SU-DHL-6 (cell line): ENCODE results near the gene OR2V2.

Experiments
- H2AFZ ChIP-seq: fragments of 200-600 bp; sonication (generic); 2 replicates; pipeline ENCODE4 v1.6.1; 2014; ENCODE audit warnings: low read depth, mild to moderate bottlenecking, moderate library complexity, mixed read lengths, antibody characterized with exemption, low read length; ENCODE audit not compliant: severe bottlenecking
- H3F3A ChIP-seq: fragments of 200-600 bp; shearing (Covaris generic); 2 replicates; pipeline ENCODE4 v1.6.0; 2016; ENCODE audit warnings: antibody characterized with exemption, mild to moderate bottlenecking; ENCODE audit not compliant: insufficient read depth
- H3K27ac ChIP-seq: fragments of 200-600 bp; sonication (generic); 2 replicates; pipeline ENCODE4 v1.5.1; 2016; ENCODE audit warnings: low read depth, mild to moderate bottlenecking, low read length, moderate library complexity, mixed read lengths
- H3K27me3 ChIP-seq: fragments of 200-600 bp; sonication (generic), shearing (Covaris generic); 2 replicates; pipeline ENCODE4 v1.6.0; 2014; ENCODE audit warnings: mild to moderate bottlenecking, low read length
- H3K36me3 ChIP-seq: fragments of 200-600 bp; sonication (generic); 2 replicates; pipeline ENCODE4 v1.6.1; 2014; ENCODE audit warnings: mild to moderate bottlenecking, low read length, mixed read lengths
- H3K4me2 ChIP-seq: fragments of 300-600, 200-600 bp; shearing (Covaris generic), sonication (generic); 2 replicates; pipeline ENCODE4 v1.6.0; 2014; ENCODE audit warnings: low read length, low read depth, mild to moderate bottlenecking; ENCODE audit not compliant: poor library complexity, severe bottlenecking
- H3K4me3 ChIP-seq: fragments of 200-600 bp; sonication (generic); 2 replicates; pipeline ENCODE4 v1.5.1; 2014; ENCODE audit warnings: antibody characterized with exemption, low read length, mild to moderate bottlenecking, mixed read lengths; ENCODE audit not compliant: insufficient read depth, poor library complexity, severe bottlenecking
- H3K79me2 ChIP-seq: fragments of 200-600 bp; sonication (generic); 2 replicates; pipeline ENCODE4 v1.6.1; 2014; ENCODE audit warnings: mild to moderate bottlenecking, low read length, moderate library complexity; ENCODE audit not compliant: insufficient read depth
- H3K9ac ChIP-seq: fragments of 200-600 bp; sonication (generic); 2 replicates; pipeline ENCODE4 v1.7.0; 2014; ENCODE audit warnings: mild to moderate bottlenecking, low read length
- H3K9me2 ChIP-seq: fragments of 200-600 bp; sonication (generic); replicated peaks from 2 replicates; pipeline ENCODE4 v1.6.1; 2014; ENCODE audit warnings: low read length; ENCODE audit not compliant: insufficient read depth
- H3K9me3 ChIP-seq: fragments of 200-600 bp; sonication (generic); 2 replicates; pipeline ENCODE4 v1.6.1; 2014; ENCODE audit warnings: low read length, mixed read lengths; ENCODE audit not compliant: insufficient read depth
- H4K20me1 ChIP-seq: fragments of 200-600 bp; sonication (generic); 2 replicates; pipeline ENCODE4 v1.6.1; 2014; ENCODE audit warnings: low read depth, mild to moderate bottlenecking, antibody characterized with exemption, low read length, moderate library complexity, mixed read lengths
- EZH2phosphoT487 ChIP-seq: fragments of 200-600 bp; sonication (generic), shearing (Covaris generic); conservative IDR thresholded peaks from 2 replicates; pipeline ENCODE4 v1.6.1; 2018; ENCODE audit warnings: mild to moderate bottlenecking, antibody characterized with exemption, low read length, moderate library complexity, mixed read lengths
- TF ChIP-seq, protein P1 (sequence below): fragments of 200-600 bp; sonication (generic); IDR thresholded peaks from one replicate; pipeline ENCODE4 v1.5.1; 2017; ENCODE audit warnings: antibody characterized with exemption, mild to moderate bottlenecking, low read length, moderate library complexity; ENCODE audit not compliant: insufficient read depth, poor library complexity, severe bottlenecking

Gene OR2V2

DNA sequence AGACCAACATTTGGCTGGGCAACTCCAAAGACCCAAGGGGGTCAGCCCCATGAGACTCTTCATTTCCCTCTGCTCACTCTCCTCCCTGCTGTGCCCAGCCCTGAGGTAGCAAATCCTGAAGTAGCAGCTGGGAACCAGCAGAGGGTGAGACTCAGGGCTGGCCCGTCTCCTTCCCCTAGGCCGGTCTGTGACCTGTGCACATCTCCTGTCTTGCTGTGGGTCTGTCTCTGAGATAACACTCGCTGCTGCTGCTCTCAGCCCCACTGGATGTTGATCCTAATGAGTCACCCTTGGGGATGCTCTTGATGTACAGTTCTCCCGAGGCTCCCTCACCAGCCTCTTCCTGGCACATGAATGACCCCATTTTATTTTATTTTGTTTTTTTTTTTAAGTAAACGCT, 9.1 kb upstream of the OR2V2 start:
- no peaks in the 10 kb centered on the region for H3K27me3 ChIP-seq
- H3F3A ChIP-seq = no peaks in the 10 kb centered on the region
- H4K20me1 ChIP-seq = no peaks in the 10 kb centered on the region
- H3K9me3 ChIP-seq = no peaks in the 10 kb centered on the region
- H3K27ac ChIP-seq = no peak overlapping the region
- H3K79me2 ChIP-seq = no peaks in the 10 kb centered on the region
- no peak overlapping the region for H3K4me3 ChIP-seq
- no peak overlapping the region for H3K9ac ChIP-seq
- no peak overlapping the region for H2AFZ ChIP-seq
- H3K36me3 ChIP-seq = no peaks in the 10 kb centered on the region
- H3K4me2 ChIP-seq = no peak overlapping the region
- TF ChIP-seq EZH2phosphoT487 = no peak
- TF ChIP-seq, protein P1, sequence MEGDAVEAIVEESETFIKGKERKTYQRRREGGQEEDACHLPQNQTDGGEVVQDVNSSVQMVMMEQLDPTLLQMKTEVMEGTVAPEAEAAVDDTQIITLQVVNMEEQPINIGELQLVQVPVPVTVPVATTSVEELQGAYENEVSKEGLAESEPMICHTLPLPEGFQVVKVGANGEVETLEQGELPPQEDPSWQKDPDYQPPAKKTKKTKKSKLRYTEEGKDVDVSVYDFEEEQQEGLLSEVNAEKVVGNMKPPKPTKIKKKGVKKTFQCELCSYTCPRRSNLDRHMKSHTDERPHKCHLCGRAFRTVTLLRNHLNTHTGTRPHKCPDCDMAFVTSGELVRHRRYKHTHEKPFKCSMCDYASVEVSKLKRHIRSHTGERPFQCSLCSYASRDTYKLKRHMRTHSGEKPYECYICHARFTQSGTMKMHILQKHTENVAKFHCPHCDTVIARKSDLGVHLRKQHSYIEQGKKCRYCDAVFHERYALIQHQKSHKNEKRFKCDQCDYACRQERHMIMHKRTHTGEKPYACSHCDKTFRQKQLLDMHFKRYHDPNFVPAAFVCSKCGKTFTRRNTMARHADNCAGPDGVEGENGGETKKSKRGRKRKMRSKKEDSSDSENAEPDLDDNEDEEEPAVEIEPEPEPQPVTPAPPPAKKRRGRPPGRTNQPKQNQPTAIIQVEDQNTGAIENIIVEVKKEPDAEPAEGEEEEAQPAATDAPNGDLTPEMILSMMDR = no peak
- H3K9me2 ChIP-seq = no peaks in the 10 kb centered on the region

DNA sequence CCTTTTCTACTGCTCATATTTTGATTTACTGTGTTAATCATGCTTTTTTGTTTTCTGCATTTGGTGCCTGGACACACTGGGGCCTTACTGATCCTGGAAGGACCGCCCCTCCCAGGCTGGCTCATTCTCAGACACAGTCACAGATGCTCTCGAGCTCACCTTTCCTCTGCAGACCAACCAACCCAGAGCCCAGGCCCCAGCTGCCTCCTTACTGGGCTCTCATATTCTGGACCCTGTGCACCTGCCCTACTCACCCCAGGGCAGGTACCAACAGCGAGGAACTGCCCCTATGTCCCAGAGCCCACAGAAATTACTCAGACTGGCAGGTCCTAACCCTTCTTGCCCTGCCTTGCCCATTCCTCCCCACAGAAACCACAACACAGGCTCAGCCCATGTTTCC, 6.6 kb upstream of the OR2V2 start:
- H3K36me3 ChIP-seq = 0 out of 2 replicates have a peak, but pooled peaks cover 3% of the 10 kb centered on the region
- no peaks in the 10 kb centered on the region for H3F3A ChIP-seq
- H2AFZ ChIP-seq = no peak overlapping the region
- H3K9me2 ChIP-seq = no peaks in the 10 kb centered on the region
- no peak for TF ChIP-seq EZH2phosphoT487
- TF ChIP-seq, protein P1 = no peak
- H3K27me3 ChIP-seq = no peaks in the 10 kb centered on the region; the same call in 1 of the 2 replicates
- H4K20me1 ChIP-seq = no peaks in the 10 kb centered on the region
- no peak overlapping the region for H3K4me2 ChIP-seq
- peaks cover 9% of the 10 kb centered on the region for H3K9me3 ChIP-seq
- no peaks in the 10 kb centered on the region for H3K79me2 ChIP-seq
- H3K9ac ChIP-seq = no peak overlapping the region
- H3K27ac ChIP-seq = no peak overlapping the region
- H3K4me3 ChIP-seq = no peak overlapping the region

DNA sequence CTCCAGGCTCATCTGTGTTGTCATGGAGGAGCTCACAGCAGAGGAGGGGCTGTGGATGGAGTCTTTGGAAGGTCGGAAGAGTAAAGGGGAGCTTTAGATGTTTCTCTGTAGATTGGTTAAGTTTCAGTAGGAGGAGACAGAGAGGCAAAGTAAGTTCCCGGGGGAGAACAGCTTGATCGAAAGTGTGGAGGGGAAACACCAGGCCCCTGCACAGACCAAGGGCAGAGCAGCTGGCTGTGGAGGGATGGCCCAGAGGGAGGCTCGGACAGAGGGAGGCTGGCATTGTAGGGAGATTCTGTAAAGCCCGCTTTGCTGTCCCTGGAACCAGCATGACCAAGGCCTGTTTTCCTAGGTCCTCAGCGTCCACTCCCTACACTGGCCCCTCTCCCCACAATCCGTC, 5.3 kb upstream of the OR2V2 start:
- Histone ChIP-seq H3K27me3 (no peaks in the 10 kb centered on the region; the same call in 1 of the 2 replicates), H3K9me2 (no peaks in the 10 kb centered on the region), H3F3A (no peaks in the 10 kb centered on the region), H4K20me1 (no peaks in the 10 kb centered on the region), H3K4me3 (no peak overlapping the region), H3K9me3 (peaks cover 9% of the 10 kb centered on the region), H2AFZ (no peak overlapping the region), H3K4me2 (no peak overlapping the region), H3K79me2 (no peaks in the 10 kb centered on the region), H3K9ac (no peak overlapping the region), H3K27ac (no peak overlapping the region), H3K36me3 (0 out of 2 replicates have a peak, but pooled peaks cover 3% of the 10 kb centered on the region)
- TF ChIP-seq EZH2phosphoT487 = no peak
- TF ChIP-seq, protein P1 = no peak
